K562 (cell line): Measurements from ENCODE around the gene IRF2BP1. TPM values are rescaled to one million over a fixed set of nuclear protein-coding genes. Genes with fewer than 3 reads are reported as not detected.

Source experiments
- AFF4 ChIP-seq: sonication (generic); formaldehyde crosslinking; IDR thresholded peaks from 2 replicates; pipeline ENCODE4 v1.8.0; 2023; ENCODE audit warnings: mild to moderate bottlenecking, missing genetic modification reagents
- CCNT2 ChIP-seq: IDR thresholded peaks from 2 replicates; pipeline ENCODE4 v1.6.1; 2011; ENCODE audit warnings: borderline replicate concordance, low read depth, mild to moderate bottlenecking, moderate library complexity, mixed read lengths, low read length; ENCODE audit not compliant: insufficient read length; ENCODE audit errors: extremely low read depth
- CREM ChIP-seq: IDR thresholded peaks from 2 replicates; pipeline ENCODE4 v1.6.1; 2014; ENCODE audit warnings: antibody characterized with exemption, low read depth
- DMBX1 ChIP-seq: fragments of 250-450 bp; sonication (Bioruptor Pico); IDR thresholded peaks from 2 replicates; pipeline ENCODE4 v1.8.0; 2022; ENCODE audit warnings: inconsistent platforms, mild to moderate bottlenecking, moderate library complexity, borderline replicate concordance
- HNRNPH1 ChIP-seq: fragments of 200-400 bp; formaldehyde crosslinking; optimal IDR thresholded peaks from 2 replicates; pipeline ENCODE3; 2017; ENCODE audit warnings: low read depth, mild to moderate bottlenecking, low read length, moderate library complexity
- HOXB6 ChIP-seq: fragments of 250-450 bp; sonication (Bioruptor Pico); IDR thresholded peaks from 2 replicates; pipeline ENCODE4 v1.5.1; 2022; ENCODE audit warnings: mild to moderate bottlenecking, borderline replicate concordance
- JUN ChIP-seq, 2 experiments: sonication (generic) in 1 of 2; formaldehyde crosslinking in 1 of 2; IDR thresholded peaks; 2 replicates each; pipeline versions ENCODE4 v1.6.1 to v1.8.0; 2012 to 2022; ENCODE audit warnings: borderline replicate concordance in 2 of 2, mild to moderate bottlenecking in 2 of 2, improper control_type of control experiment in 1 of 2, low read depth in 1 of 2, low read length in 1 of 2, missing genetic modification reagents in 1 of 2
- MYBL2 ChIP-seq, 2 experiments: fragments of 450-650 bp in 1 of 2; sonication (generic) in 1 of 2; formaldehyde crosslinking in 1 of 2; IDR thresholded peaks; 2 replicates each; pipeline versions ENCODE4 v1.6.1 to v1.8.1; 2017 to 2022; ENCODE audit warnings: borderline replicate concordance in 1 of 2, inconsistent platforms in 1 of 2, low read depth in 1 of 2, mild to moderate bottlenecking in 1 of 2, missing genetic modification reagents in 1 of 2, moderate library complexity in 1 of 2
- MYC ChIP-seq, 2 experiments: fragments of 250-450 bp in 1 of 2; sonication (Bioruptor Pico) in 1 of 2; IDR thresholded peaks; 2 replicates each; pipeline versions ENCODE4 v1.5.1 to v1.6.1; 2012 to 2021; ENCODE audit warnings: low read depth in 2 of 2, borderline replicate concordance in 1 of 2, improper control_type of control experiment in 1 of 2, low read length in 1 of 2, mild to moderate bottlenecking in 1 of 2, moderate library complexity in 1 of 2
- ZNF121 ChIP-seq: sonication (generic); formaldehyde crosslinking; conservative IDR thresholded peaks from 2 replicates; pipeline ENCODE4 v1.8.0; 2022; ENCODE audit warnings: missing genetic modification reagents
- ZNF431 ChIP-seq: sonication (generic); formaldehyde crosslinking; IDR thresholded peaks from 2 replicates; pipeline ENCODE4 v1.8.0; 2022; ENCODE audit warnings: mild to moderate bottlenecking, missing genetic modification reagents
- ZNF589 ChIP-seq: fragments of 200-800 bp; sonication (Bioruptor generic); IDR thresholded peaks from 2 replicates; pipeline ENCODE4 v1.6.1; 2016; ENCODE audit warnings: low read depth, missing genetic modification characterization, missing compliant biosample characterization
- polyA plus RNA-seq, 8 experiments: library from polyadenylated mRNA; depleted of rRNA in 4 of 8; stranded (reverse) in 5 of 8; unstranded in 3 of 8; fragments of >200 nt; fragmentation: Nextera tagmentation in 2 of 8; fragmentation: Illumina TruSeq in 1 of 8; extraction: Ambion mirVana in 2 of 8; extraction: Trizol in 1 of 8; gene quantifications; 2 replicates each; pipeline versions ENCODE4 v1.2.1 to v1.2.3, GENCODE V29; 2011 to 2014; ENCODE audit warnings: inconsistent platforms in 1 of 8, missing spikeins in 1 of 8
- total RNA-seq, 7 experiments: library from RNA; depleted of rRNA in 6 of 7; stranded (reverse); fragments of >200 nt in 6 of 7; fragmentation: Illumina TruSeq in 2 of 7; extraction: Trizol in 2 of 7; gene quantifications; 2 replicates each; pipeline versions ENCODE4 v1.2.1 to v1.2.3, GENCODE V29; 2011 to 2021; ENCODE audit warnings: low replicate concordance in 1 of 7

IRF2BP1 gene
- total and polyA plus RNA-seq, 9 of the 15 experiments (the other 6 are each of a cell fraction or from before 2014, with no cell fraction given) = 0.61 to 35.9 (median 3.5) TPM

- TF ChIP-seq MYBL2 (IDR thresholded peaks at IDR 0.05; ENCODE audit: low read depth) = no peak
- TF ChIP-seq MYBL2 (CRISPR knock-in tag; IDR thresholded peaks at IDR 0.05; ENCODE audit: borderline replicate concordance) = no peak
- peak; percentile 83 for TF ChIP-seq CREM
- TF ChIP-seq MYC (IDR thresholded peaks at IDR 0.05; ENCODE audit: low read depth, low read length) = peak; percentile 74
- TF ChIP-seq MYC (CRISPR knock-in tag; IDR thresholded peaks at IDR 0.05; ENCODE audit: borderline replicate concordance, low read depth) = peak; percentile 79; the same call in 1 of the 2 replicates
- no peak for TF ChIP-seq CCNT2
- TF ChIP-seq HNRNPH1 = no peak
- no peak for TF ChIP-seq ZNF589 (CRISPR knock-in tag)
- TF ChIP-seq ZNF431 (CRISPR knock-in tag) = no peak
- TF ChIP-seq DMBX1 = peak; percentile 56; the same call in 1 of the 2 replicates
- TF ChIP-seq AFF4 (CRISPR knock-in tag) = no peak
- TF ChIP-seq ZNF121 (CRISPR knock-in tag) = peak; percentile 61; the same call in 1 of the 2 replicates
- 0 out of 2 replicates have a peak, but pooled peaks have one; percentile 48 for TF ChIP-seq JUN (IDR thresholded peaks at IDR 0.05; ENCODE audit: borderline replicate concordance, low read depth, low read length)
- 0 out of 2 replicates have a peak, but pooled peaks have one; percentile 33 for TF ChIP-seq JUN (CRISPR knock-in tag; IDR thresholded peaks at IDR 0.05; ENCODE audit: borderline replicate concordance)
- no peak for TF ChIP-seq HOXB6
Observed at GRCh38 chr19:45882652-45883585, 3.0 kb downstream of the IRF2BP1 start (continued).
